Fibroblast of lung (primary cell): ENCODE measurements around the gene TBRG1. TPM values are rescaled to one million over a fixed set of nuclear protein-coding genes. Genes with fewer than 3 reads are reported as not detected.

Experiments
- DNase-seq, 2 donors: peaks; one replicate each; pipeline versions ENCODE4 v3.0.0 to v3.0.0-alpha.2; 2010; ENCODE audit warnings: low read depth in 2 of 2
- H2AFZ ChIP-seq: 2 replicates; pipeline ENCODE4 v1.5.1; 2012; ENCODE audit warnings: low read length, control low read depth, inconsistent platforms
- H3K27ac ChIP-seq: 2 replicates; pipeline ENCODE4 v1.5.1; 2011; ENCODE audit warnings: low read length, control low read depth; ENCODE audit not compliant: insufficient read depth
- H3K27me3 ChIP-seq: 2 replicates; pipeline ENCODE4 v1.5.1; 2011; ENCODE audit warnings: mild to moderate bottlenecking, low read length; ENCODE audit not compliant: control insufficient read depth, insufficient read depth
- H3K36me3 ChIP-seq: 2 replicates; pipeline ENCODE4 v1.5.1; 2011; ENCODE audit warnings: low read length; ENCODE audit not compliant: control insufficient read depth, insufficient read depth
- H3K4me1 ChIP-seq: 2 replicates; pipeline ENCODE4 v1.5.1; 2011; ENCODE audit warnings: low read length; ENCODE audit not compliant: control insufficient read depth, insufficient read depth; ENCODE audit errors: extremely low read depth
- H3K4me2 ChIP-seq: 2 replicates; pipeline ENCODE4 v1.5.1; 2011; ENCODE audit warnings: low read length, control low read depth; ENCODE audit not compliant: insufficient read depth; ENCODE audit errors: extremely low read depth
- H3K4me3 ChIP-seq, 4 experiments: fragments of 200-600 bp in 1 of 4; sonication (generic) in 1 of 4; replicated peaks in 1 of 4; 2 replicates each; pipeline ENCODE4 v1.5.1; 2011 to 2016; ENCODE audit warnings: low read length in 4 of 4, low read depth in 3 of 4, mild to moderate bottlenecking in 3 of 4, control low read depth in 2 of 4, inconsistent platforms in 1 of 4, mixed read lengths in 1 of 4; ENCODE audit not compliant: insufficient read depth in 1 of 4; ENCODE audit errors: control extremely low read depth in 1 of 4
- H3K79me2 ChIP-seq: 2 replicates; pipeline ENCODE4 v1.5.1; 2012; ENCODE audit warnings: mild to moderate bottlenecking, low read length, inconsistent platforms; ENCODE audit not compliant: control insufficient read depth, insufficient read depth
- H3K9ac ChIP-seq: 2 replicates; pipeline ENCODE4 v1.5.1; 2011; ENCODE audit warnings: mild to moderate bottlenecking, low read length, control low read depth; ENCODE audit not compliant: insufficient read depth
- H3K9me3 ChIP-seq: 2 replicates; pipeline ENCODE4 v1.5.1; 2012; ENCODE audit warnings: low read depth, low read length; ENCODE audit not compliant: control insufficient read depth, insufficient read depth
- H4K20me1 ChIP-seq: 2 replicates; pipeline ENCODE4 v1.5.1; 2011; ENCODE audit warnings: low read length; ENCODE audit not compliant: control insufficient read depth, insufficient read depth; ENCODE audit errors: extremely low read depth
- EZH2 ChIP-seq: IDR thresholded peaks from 2 replicates; pipeline ENCODE4 v1.5.1; 2012; ENCODE audit warnings: low read length, control low read depth, mild to moderate bottlenecking; ENCODE audit errors: missing control alignments
- polyA plus RNA-seq, 2 donors: library from polyadenylated mRNA; depleted of rRNA in 1 of 2; stranded (reverse) in 1 of 2; unstranded in 1 of 2; fragments of >200 nt; gene quantifications; 2 replicates each; pipeline ENCODE4 v1.2.1, GENCODE V29; 2011 to 2012; ENCODE audit warnings: missing spikeins in 1 of 2
- total RNA-seq: library from RNA; depleted of rRNA; stranded (reverse); fragments of >200 nt; gene quantifications from 2 replicates; pipeline ENCODE4 v1.2.1, GENCODE V29; 2014
- TF ChIP-seq, protein P1 (sequence below), 2 donors: IDR thresholded peaks in 1 of 2; conservative IDR thresholded peaks in 1 of 2; 1 replicate in 1 of 2; 2 replicates in 1 of 2; pipeline ENCODE4 v1.5.1; 2011 to 2012; ENCODE audit warnings: low read length in 2 of 2, control low read depth in 1 of 2, inconsistent platforms in 1 of 2, low read depth in 1 of 2, mild to moderate bottlenecking in 1 of 2

Gene TBRG1
- total and polyA plus RNA-seq, 2 donors (not counting 1 experiment from before 2014, with no cell fraction given) = 31.0 to 36.2 TPM

DNA sequence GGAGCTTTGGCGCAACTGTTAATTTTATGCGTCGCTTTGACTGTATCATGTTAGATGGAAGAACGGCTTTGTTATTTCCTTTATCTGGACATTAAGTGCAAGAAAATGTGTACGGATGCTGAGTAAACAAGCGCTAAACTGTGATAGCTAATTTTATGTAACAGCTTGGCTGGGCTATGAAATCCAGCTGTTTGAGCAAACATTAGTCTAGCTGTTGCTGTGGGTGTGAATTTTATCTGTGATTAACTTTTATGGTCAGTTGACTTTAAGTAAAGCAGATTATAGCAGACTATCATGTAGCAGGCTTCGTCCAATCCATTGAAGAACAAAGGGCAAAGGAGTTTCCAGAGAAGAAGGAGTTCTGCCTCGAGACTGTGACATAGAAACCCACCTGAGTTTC lies 38.9 kb upstream of the TBRG1 start:
- H3K9me3 ChIP-seq = no peaks in the 10 kb centered on the region

DNA sequence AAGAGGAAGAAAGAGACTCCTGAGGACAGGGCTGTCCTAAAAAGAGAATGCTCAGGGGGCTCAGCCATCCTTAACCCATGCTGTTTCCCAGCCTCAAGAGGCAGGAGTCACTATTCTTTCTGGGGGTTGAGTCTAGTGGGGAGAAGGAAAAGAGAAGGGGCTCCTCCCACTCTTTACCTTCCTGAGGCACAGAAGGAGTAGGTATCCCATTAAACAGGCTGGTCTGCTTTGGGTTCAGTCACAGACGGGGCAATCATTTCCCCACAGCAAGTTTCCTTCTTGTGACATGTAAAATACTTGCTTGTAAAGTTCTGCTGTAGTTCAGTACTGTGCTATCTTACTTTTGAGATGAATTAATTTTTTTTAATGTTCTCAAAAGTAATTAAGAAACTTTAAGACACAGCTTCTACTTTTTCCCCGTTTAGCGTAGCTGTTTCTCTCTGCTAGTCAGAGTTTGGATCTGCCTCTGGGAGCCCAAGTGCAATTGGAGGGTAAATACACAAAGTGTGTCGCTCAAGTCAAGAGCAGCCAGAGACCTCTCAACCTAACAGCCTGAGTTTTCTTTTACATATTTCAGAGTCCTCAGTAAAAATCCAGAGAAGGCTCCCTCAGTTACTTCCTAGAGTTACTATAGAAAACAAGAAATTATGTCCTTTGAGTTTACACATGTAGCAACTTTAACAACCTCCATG lies 37.8 kb upstream of the TBRG1 start:
- no peaks in the 10 kb centered on the region for H3K4me1 ChIP-seq
- H3K9me3 ChIP-seq = no peaks in the 10 kb centered on the region
- H3K27me3 ChIP-seq = no peaks in the 10 kb centered on the region
- no peak for TF ChIP-seq EZH2
- TF ChIP-seq, protein P1, sequence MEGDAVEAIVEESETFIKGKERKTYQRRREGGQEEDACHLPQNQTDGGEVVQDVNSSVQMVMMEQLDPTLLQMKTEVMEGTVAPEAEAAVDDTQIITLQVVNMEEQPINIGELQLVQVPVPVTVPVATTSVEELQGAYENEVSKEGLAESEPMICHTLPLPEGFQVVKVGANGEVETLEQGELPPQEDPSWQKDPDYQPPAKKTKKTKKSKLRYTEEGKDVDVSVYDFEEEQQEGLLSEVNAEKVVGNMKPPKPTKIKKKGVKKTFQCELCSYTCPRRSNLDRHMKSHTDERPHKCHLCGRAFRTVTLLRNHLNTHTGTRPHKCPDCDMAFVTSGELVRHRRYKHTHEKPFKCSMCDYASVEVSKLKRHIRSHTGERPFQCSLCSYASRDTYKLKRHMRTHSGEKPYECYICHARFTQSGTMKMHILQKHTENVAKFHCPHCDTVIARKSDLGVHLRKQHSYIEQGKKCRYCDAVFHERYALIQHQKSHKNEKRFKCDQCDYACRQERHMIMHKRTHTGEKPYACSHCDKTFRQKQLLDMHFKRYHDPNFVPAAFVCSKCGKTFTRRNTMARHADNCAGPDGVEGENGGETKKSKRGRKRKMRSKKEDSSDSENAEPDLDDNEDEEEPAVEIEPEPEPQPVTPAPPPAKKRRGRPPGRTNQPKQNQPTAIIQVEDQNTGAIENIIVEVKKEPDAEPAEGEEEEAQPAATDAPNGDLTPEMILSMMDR (conservative IDR thresholded peaks at IDR 0.05 in 1 of 2, IDR thresholded peaks at IDR 0.05 in 1 of 2; ENCODE audit: low read depth in 1 of 2, low read length in 2 of 2) = no peak
- H3K9ac ChIP-seq = no peak overlapping the region
- no peaks in the 10 kb centered on the region for H4K20me1 ChIP-seq
- H3K36me3 ChIP-seq = no peaks in the 10 kb centered on the region
- H3K4me2 ChIP-seq = no peak overlapping the region
- no peak overlapping the region for H3K4me3 ChIP-seq
- no peak for DNase-seq
- no peak overlapping the region for H2AFZ ChIP-seq
- H3K27ac ChIP-seq = no peak overlapping the region
- no peaks in the 10 kb centered on the region for H3K79me2 ChIP-seq

More for the DNA sequence above, 38.9 kb upstream of the TBRG1 start:
- no peaks in the 10 kb centered on the region for H3K4me1 ChIP-seq
- no peak for TF ChIP-seq EZH2
- TF ChIP-seq, protein P1 (conservative IDR thresholded peaks at IDR 0.05 in 1 of 2, IDR thresholded peaks at IDR 0.05 in 1 of 2; ENCODE audit: low read depth in 1 of 2, low read length in 2 of 2) = no peak
- no peak overlapping the region for H2AFZ ChIP-seq
- no peaks in the 10 kb centered on the region for H3K36me3 ChIP-seq
- H4K20me1 ChIP-seq = no peaks in the 10 kb centered on the region
- no peak overlapping the region for H3K4me3 ChIP-seq
- H3K9ac ChIP-seq = no peak overlapping the region
- H3K79me2 ChIP-seq = no peaks in the 10 kb centered on the region
- no peak for DNase-seq
- H3K4me2 ChIP-seq = no peak overlapping the region
- no peak overlapping the region for H3K27ac ChIP-seq
- H3K27me3 ChIP-seq = no peaks in the 10 kb centered on the region

DNA sequence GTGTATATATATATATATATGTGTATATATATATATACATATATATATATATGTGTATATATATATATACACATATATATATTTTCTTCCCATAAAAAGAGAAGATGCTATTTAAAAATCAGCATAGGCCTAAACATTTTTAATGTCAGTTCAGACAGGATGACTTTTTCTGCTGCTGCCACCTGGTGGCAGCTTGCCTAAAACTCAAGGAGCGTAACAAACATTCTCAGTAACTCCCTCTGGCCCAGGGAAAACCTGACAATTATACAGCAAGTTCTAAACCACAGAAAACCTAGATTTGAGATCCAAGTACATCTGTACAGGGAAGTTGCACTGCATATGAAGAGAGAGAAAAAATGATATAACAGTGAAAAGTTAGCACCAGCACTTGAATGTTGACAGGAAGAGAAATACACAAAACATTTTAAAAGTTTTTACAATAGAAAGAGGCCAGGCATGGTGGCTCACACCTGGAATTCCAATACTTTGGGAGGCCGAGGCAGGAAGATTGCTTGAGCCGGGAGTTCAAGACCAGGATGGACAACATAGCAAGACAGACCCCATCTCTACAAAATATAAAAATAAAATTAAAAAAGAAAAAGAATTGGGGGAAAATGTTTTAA lies 36.3 kb upstream of the TBRG1 start:
- Histone ChIP-seq H2AFZ (no peak overlapping the region), H3K4me1 (no peaks in the 10 kb centered on the region), H3K27ac (no peak overlapping the region), H3K79me2 (no peaks in the 10 kb centered on the region), H3K9ac (no peak overlapping the region), H3K4me3 (no peak overlapping the region), H3K27me3 (no peaks in the 10 kb centered on the region), H3K4me2 (no peak overlapping the region), H4K20me1 (no peaks in the 10 kb centered on the region), H3K36me3 (no peaks in the 10 kb centered on the region), H3K9me3 (no peaks in the 10 kb centered on the region)
- DNase-seq = peak; percentile 32 to 72
- TF ChIP-seq, protein P1 (conservative IDR thresholded peaks at IDR 0.05 in 1 of 2, IDR thresholded peaks at IDR 0.05 in 1 of 2; ENCODE audit: low read depth in 1 of 2, low read length in 2 of 2) = peak; percentile 66 to 69
- no peak for TF ChIP-seq EZH2
